A549 (cell line): ENCODE results near the gene CDIPT. TPM values are rescaled to one million over a fixed set of nuclear protein-coding genes. Genes with fewer than 3 reads are reported as not detected.

ENCODE experiments used
- ATAC-seq, 2 experiments: fragments of 200-7000 bp in 1 of 2; fragments of >200 bp in 1 of 2; cut with Nextera tagmentation in 1 of 2; cut with Tn5 transposase in 1 of 2; 3 replicates each; pipeline versions ENCODE4 v1.8.0 to v1.9.1; 2018 to 2020; ENCODE audit warnings: mild to moderate bottlenecking in 1 of 2, moderate library complexity in 1 of 2
- CTCF ChIA-PET: fragments of 300-600 bp; sonication (Branson Sonifier 250); formaldehyde crosslinking; extraction: SDS; loops from one replicate; lab custom pipeline; 2021; ENCODE audit warnings: antibody characterized with exemption, inconsistent platforms; lab: Yijun Ruan, JAX
- POLR2A ChIA-PET: fragments of 350-600 bp; formaldehyde crosslinking; extraction: SDS; loops from one replicate; lab custom pipeline; 2021; ENCODE audit warnings: antibody characterized with exemption, inconsistent platforms; lab: Yijun Ruan, JAX
- DNase-seq, 2 experiments: peaks; one replicate each; pipeline versions ENCODE4 v3.0.0 to v3.0.0-alpha.2; 2011 to 2016; ENCODE audit warnings: low read depth in 1 of 2, low spot score in 1 of 2
- FAIRE-seq: peaks from 2 replicates; lab custom pipeline; 2011; peaks lifted over from hg19 to GRCh38; lab: Jason Lieb, UNC
- H3K27ac ChIP-seq, 2 experiments: fragments of >200 bp; sonication (Bioruptor Twin); formaldehyde crosslinking; 3 replicates each; pipeline ENCODE4 v1.5.1; 2016 to 2017
- H3K4me1 ChIP-seq: fragments of >200 bp; sonication (Bioruptor Twin); formaldehyde crosslinking; 3 replicates; pipeline ENCODE4 v1.6.1; 2016
- H3K4me2 ChIP-seq: fragments of >200 bp; sonication (Bioruptor Twin); formaldehyde crosslinking; 3 replicates; pipeline ENCODE4 v1.6.1; 2016
- H3K4me3 ChIP-seq: fragments of >200 bp; sonication (Bioruptor Twin); formaldehyde crosslinking; 3 replicates; pipeline ENCODE4 v1.5.1; 2016
- H3K9me3 ChIP-seq: fragments of >200 bp; sonication (Bioruptor Twin); formaldehyde crosslinking; 3 replicates; pipeline ENCODE4 v1.6.1; 2016
- ATOH8 ChIP-seq: fragments of 250-450 bp; sonication (Bioruptor Pico); IDR thresholded peaks from 2 replicates; pipeline ENCODE4 v1.5.0; 2020; ENCODE audit warnings: low read depth, mild to moderate bottlenecking, moderate library complexity
- CBX8 ChIP-seq: fragments of 200-600 bp; sonication (generic); IDR thresholded peaks from 2 replicates; pipeline ENCODE4 v1.6.1; 2016
- CHD2 ChIP-seq: fragments of 150-350 bp; IDR thresholded peaks from 2 replicates; pipeline ENCODE4 v1.6.1; 2014; ENCODE audit warnings: low read length; ENCODE audit not compliant: partially characterized antibody
- GATA3 ChIP-seq: IDR thresholded peaks from 2 replicates; pipeline ENCODE4 v1.6.1; 2012; ENCODE audit warnings: borderline replicate concordance
- HDAC2 ChIP-seq: fragments of 200-600 bp; sonication (generic); IDR thresholded peaks from 2 replicates; pipeline ENCODE4 v1.6.1; 2016
- HOXB13 ChIP-seq: fragments of 250-450 bp; sonication (Bioruptor Pico); IDR thresholded peaks from 2 replicates; pipeline ENCODE4 v1.5.0; 2020; ENCODE audit warnings: low read depth, mild to moderate bottlenecking, moderate library complexity
- HOXB5 ChIP-seq: fragments of 250-450 bp; sonication (Bioruptor Pico); IDR thresholded peaks from 2 replicates; pipeline ENCODE4 v1.5.0; 2020; ENCODE audit warnings: mild to moderate bottlenecking, moderate library complexity
- JUN ChIP-seq, 2 experiments: fragments of >200 bp; sonication (Bioruptor Twin); formaldehyde crosslinking; IDR thresholded peaks; 2 replicates in 1 of 2; 3 replicates in 1 of 2; pipeline ENCODE4 v1.6.1; 2016 to 2017
- MAX ChIP-seq: IDR thresholded peaks from 2 replicates; pipeline ENCODE4 v1.6.1; 2012
- MYC ChIP-seq: IDR thresholded peaks from 2 replicates; pipeline ENCODE4 v1.6.1; 2012; ENCODE audit warnings: mild to moderate bottlenecking, inconsistent platforms, low read length, improper control_type of control experiment, borderline replicate concordance
- NFE2L2 ChIP-seq: fragments of 150-350 bp; conservative IDR thresholded peaks from 2 replicates; pipeline ENCODE4 v1.6.1; 2014; ENCODE audit warnings: low read length
- RARB ChIP-seq: fragments of 250-450 bp; sonication (Bioruptor Pico); IDR thresholded peaks from 2 replicates; pipeline ENCODE4 v1.8.0; 2021; ENCODE audit warnings: mild to moderate bottlenecking, moderate library complexity
- RCOR1 ChIP-seq: fragments of 150-350 bp; IDR thresholded peaks from 2 replicates; pipeline ENCODE4 v1.6.1; 2014; ENCODE audit warnings: antibody characterized with exemption, low read length, low read depth
- SREBF2 ChIP-seq: fragments of 450-650 bp; IDR thresholded peaks from 2 replicates; pipeline ENCODE4 v1.6.1; 2014; ENCODE audit warnings: mild to moderate bottlenecking, moderate library complexity
- TFCP2L1 ChIP-seq: fragments of 250-450 bp; sonication (Bioruptor Pico); IDR thresholded peaks from 2 replicates; pipeline ENCODE4 v1.5.0; 2021; ENCODE audit warnings: mild to moderate bottlenecking
- USF2 ChIP-seq: fragments of 450-650 bp; IDR thresholded peaks from 2 replicates; pipeline ENCODE4 v1.6.1; 2014; ENCODE audit warnings: antibody characterized with exemption
- WGBS: methylation state at CpG from one replicate; pipeline ENCODE4 v1.1.6; 2017; ENCODE audit errors: missing lambda C conversion rate; 5-methylcytosine and 5-hydroxymethylcytosine counted together
- polyA plus RNA-seq, 4 experiments: library from polyadenylated mRNA; depleted of rRNA in 3 of 4; stranded (reverse); fragments of >200 nt; fragmentation: RNase III in 1 of 4; extraction: RNeasy Plus Mini Kit Qiagen cat#74134 plus additional on column Dnase treatment in 1 of 4; gene quantifications; 2 replicates in 3 of 4; 3 replicates in 1 of 4; pipeline ENCODE4 v1.2.3, GENCODE V29; 2011 to 2017
- TF ChIP-seq, protein P1 (sequence below): IDR thresholded peaks from 2 replicates; pipeline ENCODE4 v1.6.1; 2012; ENCODE audit warnings: low read depth, borderline replicate concordance

Gene CDIPT
- polyA plus RNA-seq, 2 of the 4 experiments (the other 2 are of a cell fraction), result 64.0 to 72.1 TPM

DNA sequence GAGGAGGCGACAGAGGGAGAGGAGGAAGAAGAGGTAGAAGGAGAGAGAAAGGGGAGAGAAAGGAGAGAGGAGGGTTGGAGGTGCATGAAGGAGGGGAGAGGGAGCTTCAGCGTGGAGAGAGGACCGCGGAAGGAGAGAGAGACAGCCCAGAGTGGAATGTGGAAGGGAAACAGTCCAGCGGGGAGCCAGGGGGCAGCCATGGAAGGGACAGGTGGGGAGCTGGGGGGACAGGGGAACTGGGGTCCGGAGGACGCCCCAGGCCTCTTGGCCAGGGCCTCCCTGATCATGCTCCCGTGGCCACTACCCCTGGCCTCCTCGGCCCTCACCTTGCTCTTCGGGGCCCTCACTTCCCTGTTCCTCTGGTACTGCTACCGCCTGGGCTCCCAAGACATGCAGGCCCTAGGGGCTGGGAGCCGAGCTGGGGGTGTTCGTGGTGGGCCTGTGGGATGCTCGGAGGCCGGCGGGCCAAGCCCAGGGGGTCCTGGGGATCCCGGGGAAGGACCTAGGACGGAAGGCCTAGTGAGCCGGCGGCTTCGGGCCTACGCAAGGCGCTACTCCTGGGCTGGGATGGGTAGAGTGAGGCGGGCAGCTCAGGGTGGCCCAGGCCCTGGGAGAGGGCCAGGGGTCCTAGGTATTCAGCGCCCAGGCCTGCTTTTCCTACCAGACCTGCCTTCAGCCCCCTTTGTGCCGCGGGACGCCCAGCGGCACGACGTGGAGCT lies 38.0 kb upstream of the CDIPT start:
- H3K27ac ChIP-seq, result peak overlapping the region; percentile 80 to 88
- FAIRE-seq (no peak), DNase-seq (no peak), ATAC-seq (peak in 1 of 2 experiments; percentile 0; a peak in 2 of 6 replicates)
- H3K9me3 ChIP-seq, result no peaks in the 10 kb centered on the region
- TF ChIP-seq, protein P1, sequence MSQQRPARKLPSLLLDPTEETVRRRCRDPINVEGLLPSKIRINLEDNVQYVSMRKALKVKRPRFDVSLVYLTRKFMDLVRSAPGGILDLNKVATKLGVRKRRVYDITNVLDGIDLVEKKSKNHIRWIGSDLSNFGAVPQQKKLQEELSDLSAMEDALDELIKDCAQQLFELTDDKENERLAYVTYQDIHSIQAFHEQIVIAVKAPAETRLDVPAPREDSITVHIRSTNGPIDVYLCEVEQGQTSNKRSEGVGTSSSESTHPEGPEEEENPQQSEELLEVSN, result no peak
- TF ChIP-seq CBX8 (no peak), HOXB13 (CRISPR knock-in tag) (no peak), GATA3 (no peak), CHD2 (no peak), RARB (CRISPR knock-in tag) (no peak), HDAC2 (no peak), SREBF2 (no peak), NFE2L2 (no peak)
- H3K4me1 ChIP-seq, result peaks cover 16% of the 10 kb centered on the region
- POLR2A ChIA-PET, result interaction anchor here (0.8 to 2.3 kb wide), 5 partner anchors 10 to 73 kb away, joined by 3 to 12 read pairs (median 8); partner anchors contain the start of genes KCTD13 and TAOK2
- H3K4me3 ChIP-seq, result peak overlapping the region; percentile 68
- H3K4me2 ChIP-seq, result peak overlapping the region; percentile 98
- 75% methylated on average over 31 of the region's 31 CpGs for WGBS
- CTCF ChIA-PET, result interaction anchor here (0.6 to 5.4 kb wide), 16 partner anchors 8 to 201 kb away, joined by 3 to 41 read pairs (median 4); no protein-coding TSS in a partner anchor

- H3K27ac ChIP-seq, result peak within 1 kb of the TSS; percentile 80 to 88
- H3K4me2 ChIP-seq, result peak within 1 kb of the TSS; percentile 98
- H3K4me1 ChIP-seq, result peaks cover 16% of the 10 kb centered on the region
- H3K4me3 ChIP-seq, result peak within 1 kb of the TSS; percentile 68
- peak; percentile 77 to 87 for DNase-seq
- WGBS, result 3% methylated on average over 43 of the region's 67 CpGs
- ChIA-PET CTCF (interaction anchor here (0.7 to 5.4 kb wide), 21 partner anchors 8 to 131 kb away, joined by 3 to 41 read pairs (median 4); no protein-coding TSS in a partner anchor), POLR2A (interaction anchor here (0.6 to 2.3 kb wide), 14 partner anchors 11 to 165 kb away, joined by 3 to 12 read pairs (median 5); partner anchors contain the start of genes ALDOA, CDIPT, HIRIP3 and INO80E)
- no peaks in the 10 kb centered on the region for H3K9me3 ChIP-seq
- no peak for FAIRE-seq
- peak; percentile 73 to 79 for ATAC-seq
- TF ChIP-seq MAX (peak; percentile 84), ATOH8 (CRISPR knock-in tag) (no peak), TFCP2L1 (CRISPR knock-in tag) (peak; percentile 71; the same call in 1 of the 2 replicates), CHD2 (no peak), USF2 (peak; percentile 57), HOXB5 (CRISPR knock-in tag) (0 out of 2 replicates have a peak, but pooled peaks have one; percentile 31), JUN (IDR thresholded peaks at IDR 0.05) (peak in 1 of 2 experiments; percentile 30; a peak in 1 of 5 replicates), MYC (peak; percentile 20; the same call in 1 of the 2 replicates), RCOR1 (no peak)
Measured at GRCh38 chr16:29900102-29900887, 37.3 kb upstream of the CDIPT start, which contains the start of gene ASPHD1. Gene ASPHD1, plus strand, starts transcription at chr16:29900488. Its CDS starts 484 bp downstream, at chr16:29900972.
